HG03060 (cell line): ENCODE measurements around the gene PLXDC2.

Source experiments
- ATAC-seq: cut with Tn5 transposase; IDR thresholded peaks from one replicate; pipeline ENCODE4 v1.9.1; 2021; ENCODE audit warnings: low read depth, moderate number of reproducible peaks; ENCODE audit not compliant: unreplicated experiment

The PLXDC2 gene

GRCh38 chr10:19848226-19848985, 32.2 kb downstream of the PLXDC2 start:
- ATAC-seq, result no peak

GRCh38 chr10:19853831-19854230, 37.6 kb downstream of the PLXDC2 start:
- no peak for ATAC-seq

GRCh38 chr10:19857876-19858275, 41.6 kb downstream of the PLXDC2 start:
- ATAC-seq, result no peak

- no peak for ATAC-seq
These were observed 43.9 kb downstream of the PLXDC2 start for GRCh38 chr10:19860107-19860506.

- no peak for ATAC-seq
These were observed 46.7 kb downstream of the PLXDC2 start for GRCh38 chr10:19862811-19863515.

- ATAC-seq, result no peak
These were observed 49.4 kb downstream of the PLXDC2 start for GRCh38 chr10:19865676-19866075.

GRCh38 chr10:19869370-19869769, 53.1 kb downstream of the PLXDC2 start:
- no peak for ATAC-seq

GRCh38 chr10:19872504-19873271, 56.5 kb downstream of the PLXDC2 start:
- no peak for ATAC-seq

GRCh38 chr10:19874190-19874589, 58.0 kb downstream of the PLXDC2 start:
- no peak for ATAC-seq

GRCh38 chr10:19874791-19875190, 58.6 kb downstream of the PLXDC2 start:
- ATAC-seq, result no peak

- no peak for ATAC-seq
These were observed 60.3 kb downstream of the PLXDC2 start for GRCh38 chr10:19876570-19876969.

GRCh38 chr10:19877466-19878255, 61.4 kb downstream of the PLXDC2 start:
- no peak for ATAC-seq

- no peak for ATAC-seq
These were observed 66.4 kb downstream of the PLXDC2 start for GRCh38 chr10:19882621-19883020.

- no peak for ATAC-seq
These were observed 71.9 kb downstream of the PLXDC2 start for GRCh38 chr10:19888061-19888660.

- ATAC-seq, result no peak
These were observed 73.0 kb downstream of the PLXDC2 start for GRCh38 chr10:19889256-19889655.

GRCh38 chr10:19891429-19891828, 75.2 kb downstream of the PLXDC2 start:
- ATAC-seq, result no peak

GRCh38 chr10:19892270-19892669, 76.0 kb downstream of the PLXDC2 start:
- no peak for ATAC-seq

GRCh38 chr10:19892677-19893076, 76.4 kb downstream of the PLXDC2 start:
- ATAC-seq, result no peak

GRCh38 chr10:19895500-19895899, 79.3 kb downstream of the PLXDC2 start:
- ATAC-seq, result no peak

- ATAC-seq, result no peak
These were observed 86.2 kb downstream of the PLXDC2 start for GRCh38 chr10:19902456-19902855.
